Measurements from ENCODE around the gene RHEX. TPM values are rescaled to one million over a fixed set of nuclear protein-coding genes. Genes with fewer than 3 reads are reported as not detected.
"Not testable (repeated sequence)": the region's sequence is repeated elsewhere in the genome, so short reads cannot be mapped to it uniquely, and the experiment has no call there.

The RHEX gene
- total RNA-seq, 1 donor from 2014 or later: 0.42 TPM

DNA sequence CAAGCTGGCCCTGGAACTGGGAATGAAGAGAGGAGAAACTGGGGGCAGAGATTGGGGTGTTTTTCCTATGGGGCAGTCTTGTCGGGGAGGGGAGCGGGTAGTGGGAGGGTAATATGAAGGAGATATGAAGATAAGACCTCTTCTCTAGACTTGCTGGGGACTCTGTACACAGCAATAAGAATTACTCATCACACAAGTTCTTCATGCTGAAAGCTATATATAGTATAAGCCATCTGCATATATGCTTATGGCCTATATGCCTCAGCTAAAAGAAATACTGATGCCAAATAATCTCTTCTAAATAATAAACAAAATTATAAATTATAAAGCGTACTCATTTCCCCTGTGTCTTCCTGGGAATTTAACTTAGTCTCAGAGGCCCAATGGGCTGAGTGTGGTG, 7.9 kb downstream of the RHEX start:
- TF ChIP-seq, protein P1, sequence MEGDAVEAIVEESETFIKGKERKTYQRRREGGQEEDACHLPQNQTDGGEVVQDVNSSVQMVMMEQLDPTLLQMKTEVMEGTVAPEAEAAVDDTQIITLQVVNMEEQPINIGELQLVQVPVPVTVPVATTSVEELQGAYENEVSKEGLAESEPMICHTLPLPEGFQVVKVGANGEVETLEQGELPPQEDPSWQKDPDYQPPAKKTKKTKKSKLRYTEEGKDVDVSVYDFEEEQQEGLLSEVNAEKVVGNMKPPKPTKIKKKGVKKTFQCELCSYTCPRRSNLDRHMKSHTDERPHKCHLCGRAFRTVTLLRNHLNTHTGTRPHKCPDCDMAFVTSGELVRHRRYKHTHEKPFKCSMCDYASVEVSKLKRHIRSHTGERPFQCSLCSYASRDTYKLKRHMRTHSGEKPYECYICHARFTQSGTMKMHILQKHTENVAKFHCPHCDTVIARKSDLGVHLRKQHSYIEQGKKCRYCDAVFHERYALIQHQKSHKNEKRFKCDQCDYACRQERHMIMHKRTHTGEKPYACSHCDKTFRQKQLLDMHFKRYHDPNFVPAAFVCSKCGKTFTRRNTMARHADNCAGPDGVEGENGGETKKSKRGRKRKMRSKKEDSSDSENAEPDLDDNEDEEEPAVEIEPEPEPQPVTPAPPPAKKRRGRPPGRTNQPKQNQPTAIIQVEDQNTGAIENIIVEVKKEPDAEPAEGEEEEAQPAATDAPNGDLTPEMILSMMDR (IDR thresholded peaks at IDR 0.05; ENCODE audit: insufficient read depth, low read length, poor library complexity, severe bottlenecking): no peak
- H3K4me3 ChIP-seq (ENCODE audit: low read depth, low read length): no peak overlapping the region
- peaks cover 1% of the 10 kb centered on the region for H3K36me3 ChIP-seq (ENCODE audit: control insufficient read depth, insufficient read depth, low read length)
- H3K27me3 ChIP-seq (ENCODE audit: control insufficient read depth, insufficient read depth, low read length): no peaks in the 10 kb centered on the region
- DNase-seq (ENCODE audit: low read depth): no peak

DNA sequence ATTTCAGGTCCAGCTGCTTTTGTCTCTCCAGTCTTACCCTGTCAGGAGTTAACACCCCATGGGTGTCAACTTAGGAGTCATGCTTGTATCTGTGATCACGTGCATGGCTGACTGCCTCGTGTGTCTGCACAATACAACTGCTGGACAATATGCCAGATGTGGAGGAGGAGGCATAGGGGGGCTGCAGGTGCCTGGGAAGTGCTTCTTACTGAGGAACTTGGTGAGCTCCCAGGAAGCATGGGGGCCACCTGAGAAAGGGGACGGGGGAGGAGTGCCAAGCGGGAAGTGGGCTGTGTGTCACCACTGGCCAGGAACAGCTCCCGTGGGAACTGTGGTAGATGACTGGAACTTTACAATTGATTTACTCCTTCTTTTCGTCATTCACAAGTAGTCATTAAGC, 9.5 kb downstream of the RHEX start:
- DNase-seq (ENCODE audit: low read depth): no peak
- TF ChIP-seq, protein P1 (IDR thresholded peaks at IDR 0.05; ENCODE audit: insufficient read depth, low read length, poor library complexity, severe bottlenecking): no peak
- Histone ChIP-seq H3K27me3 (ENCODE audit: control insufficient read depth, insufficient read depth, low read length) (no peaks in the 10 kb centered on the region), H3K36me3 (ENCODE audit: control insufficient read depth, insufficient read depth, low read length) (peaks cover 1% of the 10 kb centered on the region), H3K4me3 (ENCODE audit: low read depth, low read length) (no peak overlapping the region)

DNA sequence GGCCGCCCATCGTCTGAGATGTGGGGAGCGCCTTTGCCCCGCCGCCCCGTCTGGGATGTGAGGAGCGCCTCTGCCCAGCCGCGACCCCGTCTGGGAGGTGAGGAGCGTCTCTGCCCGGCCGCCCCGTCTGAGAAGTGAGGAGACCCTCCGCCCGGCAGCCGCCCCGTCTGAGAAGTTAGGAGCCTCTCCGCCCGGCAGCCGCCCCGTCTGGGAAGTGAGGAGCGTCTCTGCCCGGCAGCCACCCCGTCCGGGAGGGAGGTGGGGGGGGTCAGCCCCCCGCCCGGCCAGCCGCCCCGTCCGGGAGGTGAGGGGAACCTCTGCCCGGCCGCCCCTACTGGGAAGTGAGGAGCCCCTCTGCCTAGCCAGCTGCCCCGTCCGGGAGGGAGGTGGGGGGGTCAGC, 11.0 kb downstream of the RHEX start:
- not testable (repeated sequence) for DNase-seq (ENCODE audit: low read depth); H3K27me3 ChIP-seq (ENCODE audit: control insufficient read depth, insufficient read depth, low read length); H3K36me3 ChIP-seq (ENCODE audit: control insufficient read depth, insufficient read depth, low read length); H3K4me3 ChIP-seq (ENCODE audit: low read depth, low read length)

DNA sequence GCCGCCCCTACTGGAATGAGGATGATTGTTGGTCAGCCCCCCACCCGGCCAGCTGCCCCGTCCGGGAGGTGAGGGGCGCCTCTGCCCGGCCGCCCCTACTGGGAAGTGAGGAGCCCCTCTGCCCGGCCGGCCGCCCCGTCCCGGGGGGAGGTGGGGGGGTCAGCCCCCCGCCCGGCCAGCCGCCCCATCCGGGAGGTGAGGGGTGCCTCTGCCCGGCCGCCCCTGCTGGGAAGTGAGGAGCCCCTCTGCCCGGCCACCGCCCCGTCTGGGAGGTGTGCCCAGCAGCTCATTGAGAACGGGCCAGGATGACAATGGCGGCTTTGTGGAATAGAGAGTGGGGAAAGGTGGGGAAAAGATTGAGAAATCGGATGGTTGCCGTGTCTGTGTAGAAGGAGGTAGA, 11.5 kb downstream of the RHEX start:
- not testable (repeated sequence) for H3K36me3 ChIP-seq (ENCODE audit: control insufficient read depth, insufficient read depth, low read length); H3K27me3 ChIP-seq (ENCODE audit: control insufficient read depth, insufficient read depth, low read length); DNase-seq (ENCODE audit: low read depth); H3K4me3 ChIP-seq (ENCODE audit: low read depth, low read length)

DNA sequence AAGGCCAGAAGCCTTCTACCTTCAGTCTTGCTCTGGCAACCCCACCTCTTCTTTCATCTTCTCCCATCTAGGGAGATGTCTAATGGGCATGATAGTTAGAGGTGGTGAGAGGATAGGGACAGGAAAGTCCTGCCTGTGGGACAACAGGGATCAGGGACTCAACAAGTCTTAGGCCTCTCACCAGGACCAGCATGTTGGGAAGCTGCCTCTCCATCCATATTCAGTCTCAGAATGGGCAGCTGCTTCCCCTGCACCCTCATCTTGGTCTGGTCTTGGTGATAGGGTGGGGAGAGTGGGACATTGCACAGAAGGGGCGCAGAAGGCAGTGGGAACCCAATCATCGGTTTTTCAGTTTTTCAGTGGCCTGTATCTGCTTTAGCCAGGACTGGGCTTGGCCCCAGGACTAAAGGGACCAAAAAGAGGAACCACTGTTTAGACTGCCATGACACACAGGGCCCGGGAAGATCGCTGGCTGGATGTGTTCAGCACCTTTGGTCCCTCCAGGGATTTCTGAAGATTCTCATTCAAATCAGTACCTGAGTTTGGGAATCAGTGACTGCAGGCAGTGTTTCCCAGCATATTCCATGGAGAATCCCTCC, 12.7 kb downstream of the RHEX start:
- no peak overlapping the region for H3K4me3 ChIP-seq (ENCODE audit: low read depth, low read length)
- H3K36me3 ChIP-seq (ENCODE audit: control insufficient read depth, insufficient read depth, low read length): peaks cover 1% of the 10 kb centered on the region
- TF ChIP-seq, protein P1 (IDR thresholded peaks at IDR 0.05; ENCODE audit: insufficient read depth, low read length, poor library complexity, severe bottlenecking): no peak
- no peak for DNase-seq (ENCODE audit: low read depth)
- H3K27me3 ChIP-seq (ENCODE audit: control insufficient read depth, insufficient read depth, low read length): no peaks in the 10 kb centered on the region

DNA sequence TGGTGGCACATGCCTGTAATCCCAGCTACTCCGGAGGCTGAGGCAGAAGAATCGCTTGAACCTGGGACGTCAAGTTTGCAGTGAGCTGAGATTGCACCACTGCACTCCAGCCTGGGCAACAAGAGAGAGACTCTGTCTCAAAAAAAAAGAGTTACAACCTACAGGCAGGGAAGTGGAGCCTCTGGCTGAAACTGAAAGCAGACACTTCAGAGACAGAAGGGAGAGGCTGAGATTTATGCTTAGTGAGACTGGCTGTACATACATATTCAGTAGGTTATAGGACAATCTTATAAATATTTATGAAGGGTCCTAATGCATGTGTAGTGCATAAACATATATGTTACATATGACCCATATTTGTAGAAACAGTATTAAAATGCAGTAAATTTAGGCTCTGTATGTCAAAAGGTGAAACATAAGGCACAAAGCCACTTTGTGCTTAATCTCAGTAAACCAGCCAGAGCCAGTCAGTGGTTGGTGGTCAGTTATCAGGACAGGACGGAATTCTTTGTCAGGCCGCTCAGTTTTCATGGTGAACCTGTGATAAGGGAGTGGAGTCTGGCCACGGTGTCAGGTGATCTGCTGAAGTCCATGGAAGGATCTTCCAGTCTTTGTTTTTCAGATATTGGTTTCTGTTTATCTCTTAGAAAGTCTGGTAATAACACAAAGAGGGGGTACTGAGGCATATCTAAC, 13.7 kb downstream of the RHEX start:
- no peak overlapping the region for H3K4me3 ChIP-seq (ENCODE audit: low read depth, low read length)
- DNase-seq (ENCODE audit: low read depth): no peak
- TF ChIP-seq, protein P1 (IDR thresholded peaks at IDR 0.05; ENCODE audit: insufficient read depth, low read length, poor library complexity, severe bottlenecking): no peak
- peaks cover 1% of the 10 kb centered on the region for H3K36me3 ChIP-seq (ENCODE audit: control insufficient read depth, insufficient read depth, low read length)
- H3K27me3 ChIP-seq (ENCODE audit: control insufficient read depth, insufficient read depth, low read length): no peaks in the 10 kb centered on the region
